Karpas-422 (cell line): ENCODE measurements around the gene OR10A3. TPM values are rescaled to one million over a fixed set of nuclear protein-coding genes. Genes with fewer than 3 reads are reported as not detected.
A peak's percentile ranks its signal among the peaks of the same experiment; 100 is the strongest.

Source experiments
- DNase-seq: peaks from one replicate; pipeline ENCODE4 v3.0.0-alpha.2; 2015
- H2AFZ ChIP-seq: fragments of 200-600 bp; sonication (generic); 2 replicates; pipeline ENCODE4 v1.6.1; 2014; ENCODE audit warnings: antibody characterized with exemption, low read length, mixed read lengths
- H3K27ac ChIP-seq: fragments of 200-600 bp; sonication (generic); 2 replicates; pipeline ENCODE4 v1.5.1; 2014; ENCODE audit warnings: mild to moderate bottlenecking, low read length, moderate library complexity
- H3K27me3 ChIP-seq: fragments of 200-600 bp; sonication (generic); 2 replicates; pipeline ENCODE4 v1.6.1; 2014; ENCODE audit warnings: low read length, mixed read lengths
- H3K36me3 ChIP-seq: fragments of 200-600 bp; sonication (generic); 2 replicates; pipeline ENCODE4 v1.6.1; 2014; ENCODE audit warnings: low read length, mixed read lengths; ENCODE audit not compliant: insufficient read depth
- H3K4me1 ChIP-seq: fragments of 200-600 bp; sonication (generic); 2 replicates; pipeline ENCODE4 v1.6.1; 2014; ENCODE audit warnings: mild to moderate bottlenecking, low read length, mixed read lengths
- H3K4me2 ChIP-seq: fragments of 200-600 bp; sonication (generic); 2 replicates; pipeline ENCODE4 v1.6.1; 2014; ENCODE audit warnings: low read length, low read depth, mild to moderate bottlenecking; ENCODE audit not compliant: poor library complexity, severe bottlenecking
- H3K4me3 ChIP-seq: fragments of 200-600 bp; sonication (generic); 2 replicates; pipeline ENCODE4 v1.5.1; 2014; ENCODE audit warnings: mild to moderate bottlenecking, antibody characterized with exemption, low read length, mixed read lengths
- H3K79me2 ChIP-seq: fragments of 200-600 bp; sonication (generic); 2 replicates; pipeline ENCODE4 v1.6.1; 2014; ENCODE audit warnings: mild to moderate bottlenecking, low read length, mixed read lengths
- H3K9ac ChIP-seq: fragments of 200-600 bp; sonication (generic); 2 replicates; pipeline ENCODE4 v1.6.0; 2014; ENCODE audit warnings: low read length
- H3K9me2 ChIP-seq: fragments of 200-600 bp; sonication (generic), shearing (Covaris generic); replicated peaks from 2 replicates; pipeline ENCODE4 v1.6.0; 2014; ENCODE audit warnings: mild to moderate bottlenecking, low read length, moderate library complexity; ENCODE audit not compliant: insufficient read depth
- H3K9me3 ChIP-seq: fragments of 300-700, 200-600 bp; sonication (generic); 2 replicates; pipeline ENCODE4 v1.6.1; 2014; ENCODE audit warnings: low read length, mixed read lengths
- H4K20me1 ChIP-seq: fragments of 200-600 bp; sonication (generic); 2 replicates; pipeline ENCODE4 v1.6.1; 2014; ENCODE audit warnings: mild to moderate bottlenecking, antibody characterized with exemption, low read length, low read depth; ENCODE audit not compliant: insufficient read depth
- total RNA-seq: library from RNA; depleted of rRNA; stranded (reverse); fragments of >200 nt; shearing (Covaris generic); gene quantifications from 2 replicates; pipeline ENCODE4 v1.2.3, GENCODE V29; 2014; ENCODE audit warnings: low replicate concordance

OR10A3 gene
- total RNA-seq, 1 experiment from 2014 or later = not detected

DNA sequence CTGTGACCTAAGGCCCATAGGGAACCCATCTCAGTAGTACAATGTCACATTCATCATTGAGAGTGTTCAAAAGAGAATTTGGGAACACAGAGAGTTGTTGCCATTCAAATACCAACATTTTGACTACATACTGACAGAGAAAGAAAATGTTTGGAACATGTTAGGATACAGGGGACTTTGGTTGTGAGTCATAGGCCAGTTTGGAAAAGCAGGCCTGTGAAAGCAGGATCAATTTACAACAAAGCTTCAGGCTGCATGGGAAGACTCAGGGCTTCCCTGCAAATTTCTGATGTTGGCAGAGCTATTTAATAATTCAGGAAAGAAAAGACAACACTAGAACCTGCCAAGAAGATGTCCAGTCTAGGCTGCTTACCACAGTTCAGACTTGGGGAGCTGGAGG is 23.4 kb upstream of the OR10A3 start:
- no peak overlapping the region for H3K27ac ChIP-seq
- H3K36me3 ChIP-seq = no peaks in the 10 kb centered on the region
- no peak overlapping the region for H3K9ac ChIP-seq
- no peaks in the 10 kb centered on the region for H3K9me2 ChIP-seq
- no peak for DNase-seq
- no peaks in the 10 kb centered on the region for H3K27me3 ChIP-seq
- no peaks in the 10 kb centered on the region for H4K20me1 ChIP-seq
- no peak overlapping the region for H2AFZ ChIP-seq
- H3K4me3 ChIP-seq = 0 out of 2 replicates have a peak overlapping the region, but pooled peaks have one; percentile 7
- no peaks in the 10 kb centered on the region for H3K9me3 ChIP-seq
- H3K79me2 ChIP-seq = no peaks in the 10 kb centered on the region
- peaks cover 21% of the 10 kb centered on the region for H3K4me1 ChIP-seq
- peak overlapping the region; percentile 55 for H3K4me2 ChIP-seq

DNA sequence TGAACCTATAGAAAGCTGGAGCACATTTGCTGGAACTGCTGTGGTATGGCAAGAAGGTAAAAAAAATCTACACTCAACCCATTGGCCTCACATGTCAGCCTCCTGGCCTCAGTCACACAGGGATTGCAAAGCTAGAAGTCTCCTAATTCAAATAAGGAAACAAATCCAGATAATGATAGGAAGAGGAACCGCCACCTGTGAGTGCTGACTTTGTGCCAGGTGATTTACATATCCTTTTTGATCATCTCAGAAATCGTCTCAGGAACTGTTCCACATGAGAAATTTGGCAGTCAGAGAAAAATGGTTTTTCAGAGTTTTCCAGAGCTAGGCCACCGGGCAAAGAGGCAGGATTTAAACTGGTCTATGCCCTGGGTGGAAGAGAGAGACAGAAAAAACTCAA is 22.8 kb upstream of the OR10A3 start:
- Histone ChIP-seq H2AFZ (no peak overlapping the region), H3K36me3 (no peaks in the 10 kb centered on the region), H4K20me1 (no peaks in the 10 kb centered on the region), H3K4me2 (peak overlapping the region; percentile 55), H3K27ac (no peak overlapping the region), H3K4me3 (peak overlapping the region; percentile 7), H3K27me3 (no peaks in the 10 kb centered on the region), H3K9me2 (no peaks in the 10 kb centered on the region), H3K79me2 (no peaks in the 10 kb centered on the region), H3K9ac (no peak overlapping the region), H3K9me3 (no peaks in the 10 kb centered on the region), H3K4me1 (peaks cover 21% of the 10 kb centered on the region)
- peak; percentile 78 for DNase-seq

DNA sequence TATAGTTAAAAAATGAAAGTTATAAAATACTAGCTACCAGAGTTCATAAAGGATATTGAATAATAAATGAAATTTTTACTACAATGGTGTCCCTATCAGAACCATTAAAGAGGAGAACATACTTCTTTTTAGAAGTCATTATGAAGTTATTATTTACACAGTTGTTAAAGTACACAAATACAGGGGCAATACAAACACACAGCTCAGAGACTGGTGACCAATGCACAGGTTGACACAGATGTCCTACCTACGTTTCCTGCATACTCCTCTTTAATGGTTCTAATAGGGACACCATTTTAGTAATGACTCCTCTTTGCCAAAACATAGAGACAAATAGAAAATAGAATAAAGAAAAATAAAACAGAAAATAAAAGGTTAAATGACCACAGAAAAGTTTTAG is 13.7 kb upstream of the OR10A3 start:
- no peak overlapping the region for H3K27ac ChIP-seq
- peaks cover 2% of the 10 kb centered on the region; the same call in 1 of the 2 replicates for H3K4me1 ChIP-seq
- H3K9me3 ChIP-seq = no peaks in the 10 kb centered on the region
- no peaks in the 10 kb centered on the region for H3K79me2 ChIP-seq
- H3K4me2 ChIP-seq = no peak overlapping the region
- H2AFZ ChIP-seq = no peak overlapping the region
- no peaks in the 10 kb centered on the region for H3K27me3 ChIP-seq
- H4K20me1 ChIP-seq = no peaks in the 10 kb centered on the region
- H3K9ac ChIP-seq = no peak overlapping the region
- DNase-seq = no peak
- no peak overlapping the region for H3K4me3 ChIP-seq
- H3K36me3 ChIP-seq = no peaks in the 10 kb centered on the region
- no peaks in the 10 kb centered on the region for H3K9me2 ChIP-seq

DNA sequence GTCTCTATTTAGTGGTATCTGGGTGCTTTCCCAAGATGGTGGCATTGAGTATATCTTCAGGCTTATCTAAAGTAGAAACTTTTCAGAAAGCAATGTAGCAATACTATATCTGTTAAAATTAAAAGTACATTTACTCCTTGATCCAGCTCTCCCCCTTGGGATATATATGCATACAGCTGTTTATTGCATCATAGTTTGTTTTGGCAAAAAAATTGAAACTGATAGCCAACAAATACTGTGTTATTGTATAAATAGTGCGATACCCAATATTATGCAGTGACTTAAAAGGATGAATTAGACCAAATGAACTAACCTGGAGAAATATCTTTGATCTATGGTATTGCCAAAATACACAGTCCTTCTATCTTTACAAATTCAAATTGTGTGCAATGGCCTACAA is 8.4 kb upstream of the OR10A3 start:
- H3K9me3 ChIP-seq = no peaks in the 10 kb centered on the region; the same call in 1 of the 2 replicates
- no peak overlapping the region for H2AFZ ChIP-seq
- H3K4me1 ChIP-seq = no peaks in the 10 kb centered on the region
- no peaks in the 10 kb centered on the region for H4K20me1 ChIP-seq
- H3K4me3 ChIP-seq = no peak overlapping the region
- no peaks in the 10 kb centered on the region for H3K27me3 ChIP-seq
- no peak overlapping the region for H3K4me2 ChIP-seq
- no peaks in the 10 kb centered on the region for H3K36me3 ChIP-seq
- H3K9ac ChIP-seq = no peak overlapping the region
- H3K27ac ChIP-seq = no peak overlapping the region
- DNase-seq = no peak
- H3K9me2 ChIP-seq = no peaks in the 10 kb centered on the region
- H3K79me2 ChIP-seq = no peaks in the 10 kb centered on the region

DNA sequence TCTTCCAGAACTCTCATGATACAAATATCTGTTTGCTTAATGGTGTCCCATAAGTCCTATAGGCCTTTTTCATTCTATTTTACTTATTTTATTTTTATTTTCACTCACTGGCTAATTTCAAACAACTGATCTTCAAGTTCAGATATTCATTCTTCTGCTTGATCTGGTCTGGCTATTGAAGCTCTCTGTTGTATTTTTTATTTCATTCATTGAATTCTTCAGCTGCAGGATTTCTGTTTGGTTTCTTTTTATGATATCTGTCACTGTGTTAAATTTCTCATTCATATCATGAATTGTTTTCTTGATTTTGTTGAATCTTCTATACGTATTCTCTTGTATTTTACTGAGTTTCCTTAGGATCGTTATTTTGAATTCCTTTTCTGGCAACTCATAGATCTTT is 2.6 kb upstream of the OR10A3 start:
- Histone ChIP-seq H3K9ac (no peak overlapping the region), H3K4me3 (no peak overlapping the region), H2AFZ (no peak overlapping the region), H3K36me3 (no peaks in the 10 kb centered on the region; the same call in 1 of the 2 replicates), H3K27me3 (no peaks in the 10 kb centered on the region), H3K79me2 (no peaks in the 10 kb centered on the region), H3K4me2 (no peak overlapping the region), H3K27ac (no peak overlapping the region), H4K20me1 (no peaks in the 10 kb centered on the region), H3K9me3 (peaks cover 15% of the 10 kb centered on the region), H3K4me1 (no peaks in the 10 kb centered on the region), H3K9me2 (no peaks in the 10 kb centered on the region)
- no peak for DNase-seq

DNA sequence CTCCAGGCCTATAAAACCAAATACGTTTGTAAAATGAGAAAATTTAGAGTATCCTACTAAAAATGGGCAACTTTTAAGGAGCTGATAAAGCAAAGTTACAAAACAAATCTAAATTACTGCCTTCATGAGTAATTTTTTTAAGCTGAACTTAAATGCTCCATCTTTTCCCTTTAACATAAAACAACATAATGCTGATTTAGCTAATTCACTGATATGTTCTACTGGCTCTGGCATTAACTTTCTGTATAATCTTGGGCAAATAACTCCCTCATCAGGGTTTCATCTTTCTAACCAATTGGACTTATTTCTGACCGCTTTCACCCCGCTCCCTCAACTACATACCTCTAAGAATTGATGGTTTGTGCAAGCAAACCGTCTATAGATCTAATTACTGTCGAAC is 362 bp downstream of the OR10A3 start:
- Histone ChIP-seq H3K27me3 (no peaks in the 10 kb centered on the region), H3K4me3 (no peak overlapping the region), H3K9me3 (peaks cover 15% of the 10 kb centered on the region), H4K20me1 (no peaks in the 10 kb centered on the region), H3K36me3 (no peaks in the 10 kb centered on the region; the same call in 1 of the 2 replicates), H3K9ac (no peak overlapping the region), H2AFZ (no peak overlapping the region), H3K4me2 (no peak overlapping the region), H3K9me2 (no peaks in the 10 kb centered on the region), H3K27ac (no peak overlapping the region), H3K4me1 (no peaks in the 10 kb centered on the region), H3K79me2 (no peaks in the 10 kb centered on the region)
- DNase-seq = no peak

DNA sequence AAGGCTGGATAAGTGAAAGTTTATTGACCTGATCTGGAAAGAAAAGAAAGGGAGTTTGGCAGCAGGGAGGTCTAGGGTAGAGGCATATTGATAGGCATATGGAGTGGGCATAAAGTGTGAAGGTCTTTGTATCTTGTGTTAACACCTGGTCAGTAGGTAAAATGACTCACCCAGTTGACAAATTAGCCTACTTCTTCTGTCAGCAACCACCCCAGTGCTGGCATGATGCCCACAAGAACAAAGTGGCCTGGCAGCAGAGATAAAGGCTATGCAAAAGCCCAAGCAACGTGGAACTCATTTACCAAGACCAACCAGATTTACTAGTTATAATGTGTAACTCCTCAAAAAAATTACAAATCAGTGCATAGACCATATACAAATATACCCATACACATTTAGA is 4.9 kb downstream of the OR10A3 start:
- Histone ChIP-seq H3K9me3 (no peaks in the 10 kb centered on the region), H3K9ac (no peak overlapping the region), H3K79me2 (no peaks in the 10 kb centered on the region), H3K4me2 (no peak overlapping the region), H2AFZ (no peak overlapping the region), H3K27me3 (no peaks in the 10 kb centered on the region), H3K4me1 (peaks cover 3% of the 10 kb centered on the region), H4K20me1 (no peaks in the 10 kb centered on the region), H3K27ac (no peak overlapping the region), H3K4me3 (no peak overlapping the region), H3K9me2 (no peaks in the 10 kb centered on the region), H3K36me3 (no peaks in the 10 kb centered on the region)
- DNase-seq = no peak

DNA sequence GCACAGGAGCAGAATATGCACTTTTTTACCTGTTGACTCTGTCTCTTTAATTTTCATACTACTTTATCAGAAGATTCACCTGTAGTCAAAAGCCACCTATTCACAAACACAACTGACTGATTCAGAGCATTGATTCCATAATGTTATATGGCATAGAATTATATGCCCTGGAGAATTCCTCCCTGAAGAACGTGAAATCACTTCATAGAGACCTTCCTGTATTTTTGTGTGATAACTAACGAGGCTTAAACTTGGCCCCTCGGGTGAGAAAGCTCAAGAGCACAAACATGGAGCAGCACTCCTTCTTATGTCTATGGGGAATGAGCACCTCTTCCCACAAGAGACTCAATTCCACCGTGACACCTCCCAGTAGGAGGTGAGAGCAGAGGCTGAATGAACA is 10.3 kb downstream of the OR10A3 start, which contains the start of gene OR10A6:
OR10A6 (minus strand) TSS at position 101 of the 400 bp plus-strand sequence. CDS start 2,606 bp downstream, outside the sequence.
- no peak for DNase-seq
- no peaks in the 10 kb centered on the region for H3K79me2 ChIP-seq
- H3K4me1 ChIP-seq = peaks cover 3% of the 10 kb centered on the region
- H3K4me2 ChIP-seq = no peak within 1 kb of the TSS
- H3K9me2 ChIP-seq = no peaks in the 10 kb centered on the region
- no peak within 1 kb of the TSS for H3K27ac ChIP-seq
- no peaks in the 10 kb centered on the region for H3K36me3 ChIP-seq
- no peaks in the 10 kb centered on the region for H3K27me3 ChIP-seq
- no peak within 1 kb of the TSS for H2AFZ ChIP-seq
- no peaks in the 10 kb centered on the region for H4K20me1 ChIP-seq
- H3K9ac ChIP-seq = no peak within 1 kb of the TSS
- H3K4me3 ChIP-seq = no peak within 1 kb of the TSS
- H3K9me3 ChIP-seq = no peaks in the 10 kb centered on the region

DNA sequence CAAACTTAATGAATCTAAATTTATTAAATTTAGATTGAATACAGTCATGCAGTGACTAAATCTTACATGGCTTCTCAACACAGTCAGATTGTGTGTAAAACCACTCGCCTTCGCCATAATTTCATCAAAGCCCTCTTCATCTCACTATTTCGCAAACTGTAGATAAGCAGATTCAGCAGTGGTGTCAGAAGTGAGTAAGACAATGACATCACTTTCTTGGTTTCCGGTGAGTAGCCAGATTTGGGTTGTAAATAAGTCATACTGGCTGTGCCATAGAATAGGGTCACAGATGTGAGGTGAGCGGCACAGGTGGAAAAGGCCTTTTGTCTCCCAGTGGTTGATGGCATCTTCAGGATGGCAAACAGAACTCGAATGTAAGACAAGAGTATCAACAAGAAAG is 13.9 kb downstream of the OR10A3 start:
- no peaks in the 10 kb centered on the region for H3K4me1 ChIP-seq
- H3K9me2 ChIP-seq = no peaks in the 10 kb centered on the region
- no peak overlapping the region for H3K9ac ChIP-seq
- H3K27ac ChIP-seq = no peak overlapping the region
- no peak overlapping the region for H3K4me2 ChIP-seq
- no peak overlapping the region for H3K4me3 ChIP-seq
- no peaks in the 10 kb centered on the region for H3K27me3 ChIP-seq
- no peak for DNase-seq
- H4K20me1 ChIP-seq = no peaks in the 10 kb centered on the region
- H3K9me3 ChIP-seq = no peaks in the 10 kb centered on the region
- H3K36me3 ChIP-seq = no peaks in the 10 kb centered on the region
- no peaks in the 10 kb centered on the region for H3K79me2 ChIP-seq
- no peak overlapping the region for H2AFZ ChIP-seq
